SW480 (cell line): ENCODE measurements around the gene DDX31.

Source experiments
- DNase-seq: peaks from one replicate; pipeline ENCODE4 v3.0.0-alpha.2; 2016; ENCODE audit warnings: low spot score

The DDX31 gene

DNA sequence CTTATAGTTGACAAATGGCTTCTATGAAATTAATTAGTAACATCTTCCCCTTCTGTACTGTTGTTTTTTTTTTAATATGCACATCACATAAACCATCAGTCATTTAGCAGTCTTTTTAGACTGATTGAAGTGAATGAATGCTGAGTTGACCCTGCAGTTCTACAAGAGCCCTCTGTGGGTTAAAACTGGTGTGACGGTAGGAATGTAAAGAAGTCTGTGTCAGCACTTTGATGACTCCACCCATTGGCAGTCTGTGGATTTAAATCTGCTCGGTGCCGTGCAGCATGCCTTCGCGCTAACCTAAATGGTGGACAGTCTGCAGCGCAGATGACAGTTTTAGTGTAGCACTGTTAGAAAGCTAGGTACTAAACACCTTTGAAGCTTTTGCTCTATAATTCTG lies 3.6 kb upstream of the DDX31 start:
- DNase-seq: peak; percentile 77

DNA sequence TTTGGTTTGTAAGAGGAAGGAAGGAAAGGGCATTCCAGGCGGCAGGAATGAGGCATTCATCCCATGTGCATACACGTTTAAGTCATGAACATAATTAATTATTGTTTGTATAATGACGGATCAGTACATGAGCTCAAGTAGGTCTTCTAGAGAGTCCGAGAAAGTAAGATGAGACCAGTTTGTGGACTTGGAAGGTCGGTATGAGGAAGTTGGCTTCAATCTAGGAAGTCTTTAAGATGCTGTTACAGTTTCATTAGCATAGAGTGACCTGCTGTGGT lies 2.6 kb upstream of the DDX31 start:
- no peak for DNase-seq

DNA sequence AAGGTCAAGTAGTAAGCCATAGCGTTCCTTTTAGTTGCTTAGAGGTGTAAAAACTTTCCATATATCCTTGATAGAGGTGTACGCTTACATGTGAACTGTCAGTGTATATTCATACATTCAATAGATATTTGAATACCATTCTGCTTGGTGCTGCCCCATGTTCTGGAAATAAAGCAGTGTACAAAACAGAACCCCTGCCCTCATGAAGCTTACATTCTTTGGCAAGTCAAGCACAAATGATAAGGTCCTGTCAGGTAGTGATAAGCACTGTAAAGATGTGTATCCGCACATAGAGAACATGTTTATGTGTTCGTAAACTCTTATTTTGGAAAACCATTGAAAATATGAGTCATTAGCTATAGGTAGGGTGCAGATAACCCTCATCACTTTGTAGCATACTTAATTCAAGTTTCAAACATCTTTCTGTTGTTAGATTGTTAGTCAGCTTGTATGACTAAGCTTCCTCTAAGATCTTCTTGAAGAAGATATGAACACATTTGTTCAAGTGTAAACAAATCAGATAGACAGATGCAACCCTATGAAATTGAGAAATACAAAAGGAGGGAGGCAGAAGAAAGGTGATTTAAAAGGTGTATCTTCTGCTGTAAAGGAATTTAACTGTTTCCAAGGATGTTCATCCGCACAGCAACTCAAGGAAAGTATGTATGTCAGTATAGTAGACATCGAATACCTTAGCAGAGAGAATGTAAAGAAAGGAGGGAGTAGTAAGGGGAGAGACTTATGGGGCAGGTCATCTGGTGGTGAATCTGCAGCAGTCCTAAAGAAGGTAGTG lies 2.0 kb upstream of the DDX31 start:
- DNase-seq: no peak

DNA sequence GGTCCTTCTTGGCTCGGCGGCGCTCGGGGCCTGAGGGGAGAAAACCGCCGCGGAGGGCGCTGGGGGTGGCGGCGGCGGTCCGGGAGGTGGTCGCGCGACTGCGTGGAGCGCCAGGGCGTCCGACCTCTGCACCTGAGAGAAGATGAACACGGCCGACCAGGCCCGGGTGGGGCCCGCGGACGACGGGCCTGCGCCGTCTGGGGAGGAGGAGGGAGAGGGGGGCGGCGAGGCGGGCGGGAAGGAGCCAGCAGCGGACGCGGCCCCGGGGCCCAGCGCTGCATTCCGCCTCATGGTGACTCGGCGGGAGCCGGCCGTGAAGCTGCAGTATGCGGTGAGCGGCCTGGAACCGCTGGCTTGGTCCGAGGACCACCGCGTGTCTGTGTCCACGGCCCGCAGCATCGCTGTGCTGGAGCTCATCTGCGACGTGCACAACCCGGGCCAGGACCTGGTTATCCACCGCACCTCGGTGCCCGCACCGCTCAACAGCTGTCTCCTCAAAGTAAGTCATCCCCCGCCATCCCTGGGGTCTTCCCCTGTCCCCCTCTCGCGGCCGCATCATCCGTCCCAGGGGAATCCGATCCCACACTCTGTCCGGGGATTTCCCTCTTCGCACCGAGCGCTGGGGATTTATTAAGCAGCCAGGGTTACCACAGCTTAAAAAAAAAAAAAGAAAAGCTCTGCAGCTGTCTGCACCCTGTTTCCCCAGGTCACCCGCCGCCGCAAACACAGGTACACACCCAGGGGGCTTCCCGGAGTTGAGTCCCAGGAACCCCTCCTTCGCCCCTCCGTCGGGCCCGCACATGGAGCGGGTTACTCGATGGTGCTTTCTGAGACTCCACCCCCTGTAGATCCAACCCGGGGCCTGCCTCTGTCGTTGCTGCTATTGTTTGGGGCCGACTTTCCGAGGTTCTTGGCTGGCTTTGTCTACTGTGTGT lies 941 bp upstream of the DDX31 start, which contains the start of gene GTF3C4:
Gene GTF3C4 (plus strand): TSS at position 8 of the 935 bp plus-strand sequence. CDS start 135 bp downstream, at position 143.
- DNase-seq: peak; percentile 32

DNA sequence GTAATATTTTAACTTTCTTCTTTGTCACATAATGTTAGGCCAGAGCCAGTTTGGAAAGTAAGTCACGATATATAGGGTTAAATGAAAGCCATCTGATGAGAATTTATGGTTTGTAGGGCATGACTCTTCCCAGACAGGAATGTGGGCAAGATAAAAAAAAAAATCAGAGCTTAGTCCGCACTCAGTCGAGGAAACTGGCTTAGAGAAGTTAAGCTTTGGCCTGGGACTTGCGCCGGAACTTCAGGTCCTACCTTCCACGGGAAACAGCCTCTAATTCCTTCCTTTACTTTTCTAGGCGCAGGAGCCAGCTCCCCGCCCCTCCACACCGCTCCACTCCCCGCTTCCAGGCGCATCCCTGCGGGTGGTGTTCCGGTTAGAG lies 475 bp downstream of the DDX31 start:
- peak; percentile 78 for DNase-seq

DNA sequence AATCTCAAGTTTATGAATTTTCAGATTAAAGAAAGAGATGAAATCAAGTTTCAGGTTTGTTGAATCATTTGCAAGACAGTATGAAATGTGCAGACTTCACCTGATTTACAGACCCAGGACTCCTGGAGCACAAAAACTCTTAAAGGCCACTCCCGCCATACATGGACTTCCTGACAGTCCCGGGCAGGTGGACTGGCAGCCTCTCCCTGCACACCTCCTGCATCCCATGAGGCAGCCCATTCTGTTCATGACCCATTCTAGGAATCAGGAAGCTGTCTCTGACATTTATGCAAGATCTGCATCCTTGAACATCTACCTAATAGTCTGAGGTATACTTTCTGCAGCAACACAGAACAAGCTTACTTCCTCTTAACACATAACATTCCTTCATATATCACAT lies 5.9 kb downstream of the DDX31 start:
- DNase-seq: no peak

DNA sequence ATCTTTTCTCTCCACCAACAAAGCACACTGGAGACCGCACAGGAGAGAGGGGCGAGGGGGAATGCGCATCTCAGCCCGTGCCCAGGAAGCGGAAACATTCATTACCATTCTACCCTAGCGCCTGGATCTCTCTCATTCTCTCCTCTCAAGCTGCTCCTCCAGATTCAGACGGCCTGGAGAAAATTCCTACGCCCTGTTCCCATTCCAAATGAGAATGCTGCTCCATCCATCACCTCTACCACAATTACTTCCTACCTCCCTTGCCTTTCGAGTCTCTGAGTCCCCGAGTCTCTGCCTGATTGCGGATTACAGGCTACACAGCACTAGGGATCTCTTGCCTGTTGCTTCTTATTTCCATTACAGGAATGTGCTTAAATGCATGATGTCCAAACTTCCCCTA lies 6.7 kb downstream of the DDX31 start:
- DNase-seq: no peak

DNA sequence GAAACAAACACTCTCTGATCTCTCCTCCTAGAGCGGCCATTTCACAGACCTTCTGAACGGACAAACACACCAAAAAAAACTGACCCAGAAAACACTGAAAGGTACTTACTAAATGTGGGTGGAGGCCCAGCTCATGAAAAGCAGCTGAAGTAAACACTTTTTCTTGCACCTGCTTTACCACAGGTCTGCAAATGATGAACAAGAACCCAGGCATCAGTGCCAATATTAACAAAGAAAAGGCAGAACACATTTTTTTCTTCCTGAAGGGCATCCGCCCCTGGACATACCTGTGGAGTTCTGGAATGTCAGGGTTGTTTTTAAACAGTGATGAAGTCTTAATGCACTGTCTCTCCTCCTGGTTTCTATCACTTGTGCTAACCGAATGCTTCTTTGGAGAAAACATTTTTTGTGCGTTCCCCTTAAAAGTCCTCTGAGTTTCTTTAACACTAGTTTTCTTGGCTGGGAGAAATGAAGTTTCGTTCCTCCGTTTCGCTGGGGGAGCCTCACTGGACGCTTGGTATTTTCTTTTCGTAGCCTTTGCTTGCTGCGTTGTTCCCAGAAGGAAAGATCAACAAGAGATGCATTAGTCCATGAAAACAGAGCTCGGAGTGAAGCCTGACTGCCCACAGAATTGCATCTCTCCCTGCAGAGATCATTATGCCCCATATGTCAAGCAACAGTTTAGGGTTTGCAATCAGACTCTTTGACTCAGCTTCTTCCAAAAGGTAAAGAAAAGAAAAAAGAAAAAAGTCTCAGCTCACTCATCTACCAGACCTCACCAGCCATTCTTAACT lies 7.4 kb downstream of the DDX31 start:
- DNase-seq: no peak

DNA sequence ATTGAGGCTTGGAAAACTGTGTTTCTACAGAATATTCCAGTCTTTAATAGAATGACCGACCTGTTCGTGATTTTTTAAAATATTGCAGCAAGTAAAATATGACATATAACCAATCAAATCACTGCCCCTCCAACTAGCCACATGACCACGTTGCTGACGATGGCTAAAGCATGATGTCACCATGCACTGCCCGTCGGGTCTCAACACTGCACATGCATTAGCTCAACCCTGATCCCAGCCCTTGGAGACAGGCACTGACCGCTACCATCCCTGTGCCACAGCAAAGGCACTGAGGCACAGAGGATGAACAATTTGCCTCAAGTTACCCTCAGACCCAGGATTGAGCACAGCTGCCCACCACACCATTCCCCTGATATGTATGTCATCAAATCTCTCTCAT lies 13.5 kb downstream of the DDX31 start:
- DNase-seq: no peak

DNA sequence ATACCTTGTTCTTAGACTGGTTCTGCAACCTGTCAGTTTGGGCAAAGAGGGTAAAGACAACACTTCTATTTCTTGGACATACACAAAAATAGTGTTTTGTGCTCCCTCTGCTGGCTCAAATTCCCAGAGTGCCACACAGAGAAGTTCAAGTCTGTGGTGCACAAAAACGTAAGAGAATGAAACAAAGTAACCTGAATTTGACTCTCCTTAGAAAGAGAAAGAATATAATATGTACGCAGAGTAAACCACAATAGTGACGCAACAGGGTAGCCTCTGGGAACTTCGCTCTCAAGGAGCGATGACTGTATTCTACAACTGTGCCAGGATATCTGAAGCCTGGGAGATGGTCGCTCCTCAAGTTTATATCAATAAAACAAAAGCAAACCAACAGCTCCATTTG lies 18.5 kb downstream of the DDX31 start:
- DNase-seq: no peak

DNA sequence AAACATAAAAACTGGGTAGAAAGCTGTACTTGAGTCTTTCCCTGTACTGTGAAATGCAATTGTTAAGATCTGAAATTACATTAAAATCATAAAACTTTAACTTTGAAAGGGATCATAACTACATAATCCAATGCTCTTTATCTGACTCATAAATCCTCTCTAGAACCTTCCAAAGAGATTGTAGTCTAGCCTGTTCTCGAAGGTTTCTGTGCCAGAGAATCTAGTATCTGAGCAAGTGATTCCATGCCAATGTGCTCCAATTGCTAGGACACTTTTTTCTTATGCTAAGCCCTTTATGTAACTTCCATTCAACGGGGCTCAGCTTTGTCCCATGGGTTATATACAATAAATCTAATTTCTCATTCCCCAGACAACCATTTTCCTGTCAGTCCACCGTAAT lies 21.1 kb downstream of the DDX31 start:
- no peak for DNase-seq

DNA sequence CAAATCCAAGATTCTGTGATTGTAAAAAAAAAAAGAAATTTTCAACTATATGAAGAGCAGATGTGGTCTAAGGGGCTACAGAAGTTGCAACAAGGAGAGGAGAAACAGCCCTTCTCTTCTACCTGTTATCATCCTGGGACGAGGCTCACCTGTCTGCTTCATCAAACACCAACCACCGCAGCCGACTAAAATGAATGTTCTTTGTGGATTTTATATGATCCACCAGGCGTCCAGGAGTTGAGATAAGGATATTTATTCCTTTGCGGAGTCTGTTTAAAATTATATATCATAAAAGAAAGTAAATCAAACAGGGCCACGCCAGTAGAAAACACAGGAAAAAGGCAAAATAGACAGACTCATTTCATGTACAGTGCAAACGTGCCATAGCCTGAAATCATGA lies 21.5 kb downstream of the DDX31 start:
- DNase-seq: no peak

DNA sequence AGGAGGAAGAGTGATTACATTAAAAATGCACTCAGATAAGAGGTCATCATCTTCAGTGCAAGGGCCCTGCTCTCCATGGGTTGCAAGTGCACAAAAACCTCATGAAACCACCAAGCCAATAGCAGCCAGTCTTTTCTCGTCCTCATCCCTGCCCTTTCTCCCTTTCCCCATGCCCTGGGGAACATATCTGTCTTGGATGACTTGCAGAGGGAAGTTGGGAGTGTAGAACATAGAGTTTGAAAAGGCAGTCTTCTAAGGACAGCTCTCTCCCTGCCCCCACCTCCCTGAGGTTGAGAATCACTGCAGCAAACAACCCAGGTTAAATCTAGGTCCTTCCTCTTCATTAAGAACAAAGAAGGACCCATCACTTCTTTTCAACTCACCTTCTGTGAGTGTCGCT lies 22.0 kb downstream of the DDX31 start:
- no peak for DNase-seq

DNA sequence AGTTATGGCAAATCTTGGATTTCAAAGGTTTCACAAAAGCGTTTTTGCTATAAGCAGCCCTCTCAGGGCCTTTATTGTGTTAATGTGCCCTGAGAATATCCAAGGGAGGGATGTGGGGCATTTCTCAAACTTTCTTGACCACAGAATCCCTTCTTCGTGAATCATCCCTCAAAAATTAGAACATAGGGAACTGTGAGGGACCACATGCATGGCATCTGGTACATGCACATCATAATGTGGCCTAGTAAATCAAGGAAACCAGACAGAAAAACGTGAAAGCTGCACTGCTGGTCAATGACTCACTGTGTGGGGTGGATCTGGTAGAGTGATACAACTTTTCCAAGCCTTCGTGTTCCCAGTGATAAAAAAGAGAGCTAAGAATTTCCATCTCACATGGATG lies 22.4 kb downstream of the DDX31 start:
- DNase-seq: no peak

DNA sequence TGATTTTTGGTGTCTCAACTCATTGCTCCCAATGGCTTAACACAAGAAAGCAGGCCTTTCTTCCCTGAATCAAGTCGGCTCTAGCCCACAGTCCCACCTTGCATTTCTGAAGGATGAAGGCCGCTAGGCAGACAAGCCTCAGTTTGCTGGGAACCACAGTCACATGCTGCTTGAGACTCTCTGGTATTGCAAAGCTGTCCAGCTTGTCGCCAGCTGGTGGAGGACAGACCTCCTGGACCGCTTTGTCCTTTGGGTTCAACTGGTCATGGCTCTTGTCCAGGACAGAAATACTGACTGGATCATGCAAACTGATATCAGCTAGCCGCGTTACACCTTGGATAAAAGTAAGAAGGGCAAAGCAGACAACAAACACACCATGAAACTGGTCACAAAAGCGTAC lies 23.1 kb downstream of the DDX31 start:
- no peak for DNase-seq

DNA sequence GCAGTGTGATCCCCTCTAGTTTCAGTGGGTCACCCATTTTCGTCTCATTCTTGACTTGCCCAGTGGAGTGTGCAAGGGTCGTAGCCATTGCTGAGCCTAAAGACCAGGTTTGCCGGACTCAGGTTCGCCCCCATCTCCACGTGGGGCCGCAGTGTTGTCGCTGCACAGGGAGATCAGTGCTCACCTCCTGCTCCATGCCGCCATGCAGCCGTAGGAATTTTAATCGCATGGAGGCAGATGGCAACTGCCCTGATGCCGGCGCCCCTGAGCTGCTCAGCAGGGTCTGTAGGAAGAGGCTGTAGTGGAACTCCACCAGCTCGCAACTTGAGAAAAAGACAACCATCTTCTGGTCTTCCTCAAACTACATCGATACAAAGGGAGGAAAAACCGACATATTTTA lies 24.1 kb downstream of the DDX31 start:
- no peak for DNase-seq

DNA sequence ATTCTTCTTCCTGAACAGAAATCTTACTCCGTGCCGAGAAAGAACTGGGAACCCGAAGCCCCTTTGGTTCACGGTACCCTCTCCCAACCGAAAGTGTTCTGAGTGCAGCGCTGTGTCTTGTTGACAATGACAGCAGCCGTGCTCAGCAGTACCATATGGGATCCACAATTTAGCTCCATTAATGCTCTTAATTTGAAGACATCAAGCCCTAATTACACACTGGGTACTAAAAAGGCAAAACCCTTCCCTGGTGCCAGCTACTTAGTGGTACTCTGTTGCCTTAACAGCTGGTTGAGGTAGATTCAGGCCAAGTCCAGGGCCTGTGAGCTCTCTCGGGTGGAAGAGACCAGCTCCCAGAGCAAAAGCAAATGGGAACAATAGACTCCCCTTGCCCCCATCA lies 24.5 kb downstream of the DDX31 start:
- no peak for DNase-seq

DNA sequence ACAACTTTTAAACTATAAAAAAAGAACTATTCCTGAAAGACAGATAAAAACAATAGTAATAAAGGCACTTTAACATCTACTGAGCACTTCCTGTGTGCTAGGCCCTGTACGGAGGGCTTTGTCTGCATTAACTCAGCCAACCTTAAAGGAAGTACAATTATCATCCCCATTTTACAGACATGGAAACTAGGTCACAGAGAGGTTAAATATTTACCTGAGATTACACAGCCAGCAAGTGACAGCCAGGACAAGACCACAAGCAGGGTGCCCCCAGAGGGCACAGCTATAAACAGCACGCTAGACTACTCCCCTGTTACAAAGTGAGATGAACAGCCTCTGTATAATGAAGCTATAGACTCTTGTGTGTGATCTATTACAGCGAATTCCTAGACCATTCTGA lies 25.5 kb downstream of the DDX31 start:
- DNase-seq: peak; percentile 14

DNA sequence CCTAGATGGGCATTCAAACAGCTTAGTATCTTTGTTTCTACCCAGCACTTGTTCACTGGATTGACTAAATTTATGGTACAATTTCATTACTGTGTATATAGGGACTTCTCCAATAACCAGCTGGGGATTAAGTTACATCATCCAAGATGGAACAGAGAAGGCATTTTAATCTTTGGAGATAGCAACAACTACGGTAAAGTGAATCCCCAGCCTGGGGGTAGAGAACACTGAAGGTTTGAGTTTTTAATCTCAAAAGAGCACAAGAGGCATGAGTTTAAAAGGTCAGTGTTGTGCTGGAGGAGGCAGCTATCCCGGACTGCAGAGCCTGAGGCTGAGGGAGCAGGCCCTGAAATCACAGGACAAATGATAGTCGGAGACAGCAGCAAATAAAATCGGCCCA lies 28.6 kb downstream of the DDX31 start:
- DNase-seq: no peak

DNA sequence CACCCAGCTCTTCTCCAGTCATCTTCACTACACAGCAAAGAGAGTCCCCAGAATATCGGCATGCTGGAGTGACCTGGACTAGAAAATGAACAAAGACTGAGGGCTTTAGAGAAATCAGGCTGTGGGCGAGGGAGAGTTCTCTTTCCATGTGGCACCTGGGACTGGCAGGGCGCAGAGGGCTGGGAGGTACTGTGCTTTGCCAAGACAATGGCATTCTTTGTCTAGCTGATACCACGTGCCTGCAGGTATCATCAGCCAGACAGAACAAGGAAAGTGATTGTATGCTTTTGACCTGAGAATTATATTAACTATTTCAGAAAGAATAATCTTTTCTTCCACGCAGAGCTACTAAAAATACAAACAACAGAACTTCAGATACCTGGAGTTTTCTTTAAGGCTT lies 30.5 kb downstream of the DDX31 start:
- DNase-seq: peak; percentile 84

DNA sequence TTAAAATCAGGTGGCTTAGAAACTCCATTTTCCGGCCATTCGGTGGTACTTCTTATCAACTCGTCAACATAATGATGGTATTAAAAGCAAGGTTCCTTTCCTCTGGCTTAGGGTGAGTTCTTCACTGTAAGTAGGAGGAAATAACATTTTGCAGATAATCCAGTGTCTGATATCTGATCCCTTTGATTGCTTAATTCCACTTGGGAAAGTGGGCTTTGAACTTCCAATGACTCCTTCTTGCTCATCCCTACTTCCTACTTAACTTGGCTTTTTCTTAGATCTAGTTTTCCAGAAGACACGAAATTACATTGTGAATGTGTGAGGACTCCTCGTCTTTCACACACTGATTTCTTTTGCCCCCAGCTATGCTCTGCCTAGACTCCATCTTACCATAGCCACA lies 31.5 kb downstream of the DDX31 start:
- DNase-seq: no peak

DNA sequence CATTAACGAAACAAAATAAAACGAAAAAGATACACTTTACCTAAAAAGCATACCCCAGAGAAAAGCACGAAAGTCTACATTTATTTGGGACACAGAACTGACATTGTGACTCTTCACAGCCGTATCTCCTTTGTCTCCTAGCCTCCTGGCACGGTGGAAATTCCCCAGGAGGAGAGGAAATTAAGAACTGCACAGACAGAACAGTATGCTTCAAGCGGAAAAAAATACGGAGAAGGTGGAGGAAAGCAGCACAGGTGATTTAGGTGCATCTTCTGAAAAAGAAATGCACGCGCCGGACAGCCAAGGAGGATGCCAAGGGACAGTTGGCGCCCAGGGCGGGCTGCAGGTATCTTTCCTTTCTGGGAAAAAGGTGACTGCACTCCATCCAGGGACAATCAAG lies 32.0 kb downstream of the DDX31 start:
- no peak for DNase-seq

DNA sequence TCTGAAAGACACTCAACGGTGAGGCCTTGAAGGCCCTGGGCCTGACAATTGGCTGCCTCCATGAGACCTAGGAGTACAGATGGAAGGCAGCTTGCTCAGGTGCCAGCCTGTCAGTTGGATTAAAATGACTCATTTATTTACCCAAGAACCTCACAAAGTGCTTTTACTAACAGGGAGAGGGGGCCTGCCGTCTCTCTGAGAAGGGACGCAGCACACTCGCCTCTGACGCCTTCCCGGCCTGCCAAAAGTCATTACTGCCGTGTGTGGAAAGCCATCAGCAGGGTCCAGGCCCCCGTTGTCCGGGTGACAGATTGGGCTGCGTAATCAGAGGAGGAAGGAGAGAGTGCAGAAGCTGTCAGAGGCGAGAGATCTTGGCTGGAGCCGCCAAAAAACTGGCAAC lies 32.4 kb downstream of the DDX31 start:
- no peak for DNase-seq
